HG02938 (cell line): Measurements from ENCODE around the gene SYMPK.

ENCODE experiments used
- ATAC-seq: cut with Tn5 transposase; IDR thresholded peaks from one replicate; pipeline ENCODE4 v1.9.1; 2021; ENCODE audit warnings: mild to moderate bottlenecking, moderate library complexity; ENCODE audit not compliant: unreplicated experiment

Gene SYMPK

DNA sequence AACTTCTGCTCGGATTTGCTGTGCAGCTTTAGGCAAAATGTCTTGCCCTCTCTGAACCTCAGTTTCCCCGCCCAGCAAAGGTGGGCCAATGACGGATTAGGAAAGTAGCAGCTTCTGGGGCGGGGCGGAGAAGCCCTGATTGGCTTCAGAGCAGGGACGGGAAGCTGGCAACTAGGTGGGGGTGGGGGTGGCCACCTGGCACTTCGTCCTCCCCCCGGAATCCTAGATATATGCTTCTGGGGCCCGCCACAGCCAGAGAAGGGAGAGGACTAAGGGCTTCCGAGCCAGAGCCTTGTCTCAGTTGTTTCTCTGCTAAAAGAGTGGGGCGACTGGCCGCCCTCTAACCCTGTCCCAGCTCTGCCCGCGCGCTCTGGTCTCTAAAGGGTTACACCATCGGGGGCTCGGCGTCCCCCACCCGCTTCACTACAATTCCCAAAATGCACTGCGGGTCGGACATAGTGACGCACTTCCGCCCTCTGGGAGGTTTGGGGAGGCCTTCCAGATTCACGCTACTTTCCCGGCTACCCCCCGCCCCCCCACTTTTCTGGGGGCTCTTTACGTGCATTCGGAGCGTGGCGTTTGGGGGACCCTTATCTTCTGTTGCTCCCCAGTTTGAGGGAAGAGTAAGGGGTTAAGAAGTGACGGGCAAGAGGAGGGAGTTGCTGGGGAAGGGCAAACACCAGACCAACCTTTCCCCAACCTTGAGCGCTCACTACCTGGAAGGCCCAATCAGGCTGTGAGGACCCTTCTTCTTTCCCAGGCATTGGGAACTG, 23.7 kb upstream of the SYMPK start:
- ATAC-seq, result peak; percentile 50

DNA sequence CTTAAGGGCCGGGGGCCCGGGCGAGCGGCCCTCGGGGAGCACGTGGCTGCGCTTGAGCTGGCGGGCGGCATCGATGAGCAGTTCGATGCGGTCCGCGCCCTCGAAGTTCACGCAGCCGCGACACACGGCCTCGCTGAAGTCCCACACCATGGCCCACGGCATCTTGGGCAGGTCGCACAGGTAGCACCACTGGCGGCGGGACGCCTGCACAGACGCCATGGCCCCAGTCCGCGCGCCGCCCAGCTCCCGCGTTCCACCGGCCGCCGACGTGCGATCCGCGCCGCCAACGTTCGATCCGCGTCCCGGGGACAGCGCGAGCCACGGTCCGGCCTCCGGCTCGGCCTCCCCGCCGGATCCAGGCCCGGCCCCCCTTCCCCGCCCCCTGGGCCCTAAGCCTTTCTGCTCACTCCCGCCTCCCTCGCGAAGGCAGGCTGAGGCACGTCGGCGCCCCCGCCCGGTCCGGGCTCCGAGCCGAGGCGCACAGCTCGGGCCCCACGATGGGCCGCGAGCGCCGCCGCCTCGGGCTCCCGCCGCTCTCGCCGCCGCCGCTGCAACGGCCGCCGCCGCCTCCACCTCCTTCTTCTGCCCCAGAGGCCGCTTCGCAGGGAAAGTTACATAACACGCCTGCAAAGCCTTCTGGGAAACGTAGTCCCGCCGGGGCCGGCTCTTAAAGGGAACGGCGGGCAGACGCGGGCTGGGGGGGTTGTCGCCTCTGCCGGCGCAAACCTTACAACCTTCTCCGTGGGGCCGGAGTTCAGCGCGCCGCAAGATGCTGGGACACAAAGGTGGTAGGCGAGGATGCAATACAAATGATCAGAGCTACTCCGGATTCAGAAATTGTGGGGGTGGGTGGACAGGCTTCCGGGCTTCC, 22.8 kb upstream of the SYMPK start, which contains the start of gene IRF2BP1:
Gene IRF2BP1 (minus strand): TSS at position 586 of the 871 bp plus-strand sequence. CDS start 367 bp downstream, at position 219.
- peak; percentile 49 for ATAC-seq

DNA sequence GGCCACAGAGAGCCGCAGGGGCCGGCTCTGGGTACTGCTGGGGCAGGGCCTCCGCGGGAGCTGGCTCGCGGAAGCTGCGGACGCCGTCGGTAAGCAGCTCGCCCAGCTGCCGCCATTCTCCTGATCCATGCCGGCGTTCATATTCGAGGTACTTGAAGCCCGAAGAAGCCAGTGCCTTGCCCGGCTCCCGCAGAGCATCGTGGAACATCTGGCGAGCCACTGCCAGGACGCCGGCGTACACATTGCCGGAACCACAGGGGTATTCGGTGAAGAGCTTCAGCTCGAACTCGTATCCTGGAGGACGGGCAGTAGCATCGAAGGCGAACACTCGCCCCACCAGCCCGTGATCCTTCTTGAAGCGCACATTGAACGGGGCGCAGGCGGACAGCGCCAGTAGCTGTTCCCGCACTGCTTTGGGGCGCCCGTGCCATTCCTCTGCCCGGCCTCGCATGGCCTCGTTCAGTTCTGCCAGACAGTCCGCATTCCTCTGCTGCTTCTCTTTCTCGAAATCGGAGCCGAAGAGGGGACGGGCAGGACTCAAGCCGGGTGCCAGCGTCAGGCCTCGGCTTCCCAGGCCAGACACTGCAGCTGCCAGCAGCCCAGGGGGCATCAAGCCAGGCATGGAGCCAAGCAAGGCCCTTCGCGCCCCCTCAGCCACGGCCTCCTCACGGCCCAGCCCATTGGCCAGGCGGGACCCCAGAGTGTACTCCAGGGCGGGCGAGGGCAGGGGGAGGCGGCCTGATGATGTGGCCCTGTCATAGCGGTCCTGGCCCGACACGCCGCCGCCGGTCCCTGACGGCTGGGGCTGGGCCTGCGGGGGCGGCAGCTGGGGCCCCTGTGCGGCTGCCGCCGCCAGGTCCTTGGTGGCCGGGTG, 22.0 kb upstream of the SYMPK start:
- ATAC-seq, result no peak

DNA sequence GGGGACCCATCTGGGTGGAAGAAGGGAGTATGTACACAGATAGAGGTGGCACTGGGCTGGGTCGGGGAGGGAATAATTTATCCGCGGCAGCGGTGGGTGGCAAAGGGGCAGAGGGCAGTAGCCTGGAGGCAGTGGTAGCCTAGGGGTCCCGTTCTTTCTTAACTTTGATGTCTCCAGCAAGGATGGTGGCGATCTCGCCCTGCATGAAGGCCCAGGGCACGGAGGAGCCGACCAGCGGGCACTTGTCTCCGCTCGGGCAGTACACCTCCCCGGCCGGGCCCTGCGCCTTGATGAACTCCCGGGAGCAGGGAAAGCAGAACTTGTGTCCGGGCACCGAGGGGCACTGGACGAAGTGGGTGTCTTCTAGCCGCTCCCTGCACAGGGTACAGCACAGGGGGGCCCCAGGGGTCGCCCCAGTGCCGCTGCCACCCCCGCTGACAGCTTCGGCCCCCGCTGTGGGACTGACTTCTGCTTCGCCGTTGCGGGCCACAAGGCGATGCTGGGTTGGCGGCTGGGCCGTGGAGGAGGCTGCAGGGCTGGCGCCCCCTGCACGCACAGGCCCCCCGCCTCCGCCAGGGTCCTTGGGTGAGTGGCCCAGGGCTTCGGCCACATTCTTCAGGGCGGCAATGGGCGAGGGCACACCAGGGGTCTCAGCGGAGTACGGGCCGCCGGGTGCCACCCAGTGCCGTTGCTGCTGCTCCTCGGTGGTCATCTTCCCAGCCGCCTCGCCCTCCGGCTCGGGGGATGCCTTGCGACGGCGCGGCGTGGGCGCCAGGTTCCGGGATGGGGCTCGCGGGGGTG, 21.1 kb upstream of the SYMPK start:
- ATAC-seq, result no peak

DNA sequence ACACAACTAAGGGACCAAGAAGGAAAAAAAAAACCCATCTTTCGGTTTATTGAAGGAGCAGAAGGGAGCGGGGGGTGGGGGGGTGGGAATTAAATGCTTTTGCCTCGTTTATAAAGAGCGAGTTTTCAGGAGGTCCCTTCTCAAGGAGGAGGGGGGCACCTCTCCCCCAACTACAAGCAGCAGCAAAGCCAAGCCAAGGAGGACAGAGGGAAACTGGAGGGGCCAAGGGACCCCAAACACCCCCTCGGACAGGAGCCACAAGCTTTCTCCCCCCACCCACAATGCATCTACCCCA, 20.6 kb upstream of the SYMPK start:
- ATAC-seq, result no peak

DNA sequence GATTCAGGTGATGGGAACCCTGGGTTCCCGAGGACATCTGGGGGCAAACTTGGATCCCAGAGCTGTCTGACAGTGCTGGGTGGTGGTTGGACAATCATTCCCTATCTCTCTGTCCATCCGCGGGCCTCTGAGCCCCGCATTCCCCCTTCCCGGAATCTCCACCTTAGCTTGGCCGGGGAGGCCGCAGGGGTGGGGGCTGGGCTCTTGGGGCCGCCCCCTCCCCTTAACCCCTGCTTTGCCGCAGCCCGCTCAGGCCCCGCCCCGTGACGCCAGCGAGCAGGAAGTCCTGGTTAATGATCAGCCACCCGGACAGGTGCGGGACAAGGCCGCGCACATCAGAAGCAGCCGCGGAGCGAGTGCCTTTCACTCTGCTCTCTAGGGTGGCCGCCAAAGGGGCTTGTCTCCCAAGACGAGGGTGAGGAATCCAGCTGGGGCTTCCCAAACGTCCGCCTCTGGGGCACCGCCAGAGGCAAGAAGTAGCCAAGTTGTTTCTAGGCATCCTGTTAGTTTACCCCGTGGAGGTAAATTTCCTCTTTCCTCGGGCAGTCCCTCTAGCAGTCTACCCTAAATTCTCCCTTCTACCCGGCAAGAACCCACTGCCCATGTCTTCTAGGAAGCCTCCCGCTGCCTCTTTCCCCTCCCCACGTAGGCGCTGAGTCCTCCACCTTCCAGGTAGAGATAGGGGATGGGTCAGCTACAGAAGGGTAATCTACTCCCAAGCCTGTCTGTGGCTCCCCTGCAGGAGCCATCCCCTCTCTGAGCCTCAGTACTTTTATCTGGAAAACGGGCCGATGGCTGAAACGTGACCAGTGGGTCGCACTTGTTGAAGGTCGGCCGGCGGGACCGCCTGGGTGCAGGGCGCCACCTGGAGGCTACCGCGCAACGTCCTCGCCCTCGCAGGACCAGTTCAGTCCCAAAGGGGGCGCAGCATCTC, 20.0 kb upstream of the SYMPK start:
- ATAC-seq, result no peak

DNA sequence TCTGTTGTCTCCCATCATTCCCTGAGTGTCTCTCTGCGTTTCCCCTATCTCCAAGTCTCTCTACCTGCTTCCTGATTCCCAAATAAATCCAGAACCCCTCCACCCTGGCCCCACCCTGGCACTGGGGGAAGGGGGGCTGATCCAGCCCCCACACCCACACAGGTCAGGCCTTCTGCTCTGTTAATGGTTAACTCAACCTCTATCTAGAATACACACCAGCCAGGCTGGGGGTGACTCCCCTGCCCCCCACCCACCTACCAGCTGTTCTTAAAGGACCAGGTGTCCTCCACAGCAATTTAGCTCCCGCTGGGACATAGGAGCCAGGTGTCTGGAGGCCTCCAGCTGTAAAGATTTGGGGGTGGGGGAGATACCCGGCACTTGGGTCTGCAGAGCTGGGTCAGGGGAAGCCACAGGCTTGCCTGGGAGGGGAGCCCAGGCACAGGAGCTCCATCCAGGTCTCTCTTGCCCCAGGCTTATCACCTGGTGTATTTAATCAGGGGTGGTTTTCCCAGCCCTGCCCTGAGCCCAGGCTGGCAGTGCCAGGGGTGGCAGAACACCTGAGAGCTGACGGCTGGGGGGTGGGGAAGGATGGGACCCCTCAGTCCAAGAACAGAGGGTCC, 19.1 kb upstream of the SYMPK start:
- ATAC-seq, result no peak

DNA sequence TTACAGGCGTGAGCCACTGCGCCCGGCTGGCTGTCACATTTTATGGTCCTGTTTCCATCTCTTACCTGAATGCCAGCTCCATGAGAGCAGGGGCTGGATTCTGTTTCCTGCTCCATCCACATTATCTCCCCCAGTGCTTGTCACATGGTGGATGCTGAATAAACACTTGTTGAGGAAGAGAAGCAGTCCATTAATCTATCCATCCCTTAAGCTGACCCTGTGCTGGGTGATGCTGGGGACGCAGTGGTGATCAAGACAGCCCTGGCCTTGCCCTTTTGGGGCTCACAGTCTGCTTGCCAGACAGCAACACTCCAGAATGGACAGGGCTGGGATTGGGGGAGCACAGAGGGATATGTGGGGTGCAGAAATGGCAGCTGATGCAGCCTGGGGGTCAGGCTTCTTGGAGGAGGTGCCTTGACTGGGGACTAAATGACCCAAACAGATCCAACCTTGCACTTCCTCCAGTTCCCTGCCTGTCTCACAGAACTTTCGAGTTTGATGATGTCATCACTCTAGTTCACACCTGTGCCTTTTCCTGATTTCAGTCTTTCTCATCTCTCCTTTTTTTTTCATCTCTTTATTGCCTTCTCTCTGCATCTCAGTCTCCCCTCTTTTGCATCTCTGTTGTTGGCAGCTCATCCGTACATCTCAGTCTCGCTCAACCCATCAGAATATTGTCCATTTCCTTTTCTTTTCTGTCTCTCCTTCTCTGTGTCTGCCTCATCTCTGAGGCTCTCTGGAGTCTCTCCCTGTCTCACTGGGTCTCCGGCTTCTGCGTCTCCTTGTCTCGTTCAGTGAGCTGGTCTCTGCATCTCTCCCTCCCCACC, 18.3 kb upstream of the SYMPK start:
- no peak for ATAC-seq

DNA sequence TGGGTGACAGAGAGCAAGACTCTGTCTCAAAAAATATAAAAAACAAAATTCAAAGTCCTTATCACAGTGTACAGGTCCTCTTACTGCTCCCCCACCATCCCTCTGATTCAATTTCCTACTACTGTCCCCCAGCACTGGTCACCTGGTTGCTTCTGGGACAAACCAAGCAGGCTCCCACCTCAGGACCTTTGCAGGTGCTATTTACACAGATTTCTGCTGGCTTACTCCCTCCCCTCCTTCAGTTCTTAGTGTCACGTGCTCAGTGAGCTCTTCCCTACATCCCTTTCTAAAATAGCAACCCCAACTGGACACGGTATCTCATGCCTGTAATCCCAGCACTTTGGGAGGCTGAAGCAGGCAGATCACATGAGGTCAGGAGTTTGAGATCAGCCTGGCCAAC, 17.0 kb upstream of the SYMPK start:
- ATAC-seq, result no peak

DNA sequence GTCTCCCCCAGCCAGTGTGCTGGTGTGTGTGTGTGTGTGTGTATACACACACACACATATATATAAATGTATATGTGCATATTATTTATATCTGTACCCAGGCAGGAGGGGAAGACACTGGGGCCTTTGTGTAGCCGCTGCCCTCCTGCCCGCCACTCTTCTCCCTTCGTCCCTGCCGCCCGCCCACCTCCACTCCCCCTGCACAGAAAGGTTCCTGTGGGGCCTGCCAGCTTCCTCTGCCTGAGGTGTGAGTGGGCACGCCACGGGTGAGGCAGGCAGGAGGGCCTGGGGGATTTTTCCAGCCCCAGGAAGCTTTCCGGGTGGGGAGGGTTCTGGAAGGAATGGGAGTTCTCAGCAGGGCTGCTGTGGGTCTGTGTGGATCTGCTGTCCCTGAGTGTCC, 16.1 kb upstream of the SYMPK start:
- ATAC-seq, result no peak

DNA sequence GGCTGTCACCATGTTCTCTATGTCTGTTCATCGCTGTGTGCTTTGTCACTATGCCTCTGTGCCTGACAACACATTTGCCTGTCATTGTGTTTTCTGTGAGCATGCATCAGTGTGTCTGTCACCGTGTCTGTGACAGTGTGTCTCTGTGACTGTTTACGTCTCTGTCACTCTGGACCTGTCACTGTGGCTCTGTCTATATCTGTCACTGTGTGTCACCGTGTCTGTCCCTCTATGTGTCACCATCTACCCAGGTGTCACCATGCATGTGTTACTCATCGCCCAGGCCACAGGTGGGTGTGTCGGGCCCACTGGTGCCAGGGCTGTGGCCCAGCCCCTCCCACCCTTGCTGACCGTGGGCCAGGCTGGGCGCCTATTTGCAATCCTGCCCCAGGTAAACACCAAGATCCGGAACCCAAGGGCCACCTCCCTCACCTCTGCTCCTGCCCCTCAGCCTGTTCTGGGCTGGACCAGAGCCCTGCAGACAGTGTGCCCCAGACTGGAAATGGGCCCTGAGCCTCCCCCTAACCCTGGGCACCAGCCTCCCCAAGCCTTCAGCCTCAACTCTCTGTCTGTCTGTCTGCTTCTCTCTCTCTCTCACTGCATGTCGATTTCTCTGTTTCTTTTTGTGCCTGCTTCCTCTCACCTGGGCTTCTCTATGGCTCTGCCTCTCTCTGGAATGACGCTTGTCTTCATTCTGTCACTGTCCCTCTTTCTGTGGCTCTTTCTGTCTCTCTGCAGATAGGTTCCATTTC, 15.3 kb upstream of the SYMPK start:
- ATAC-seq, result no peak

DNA sequence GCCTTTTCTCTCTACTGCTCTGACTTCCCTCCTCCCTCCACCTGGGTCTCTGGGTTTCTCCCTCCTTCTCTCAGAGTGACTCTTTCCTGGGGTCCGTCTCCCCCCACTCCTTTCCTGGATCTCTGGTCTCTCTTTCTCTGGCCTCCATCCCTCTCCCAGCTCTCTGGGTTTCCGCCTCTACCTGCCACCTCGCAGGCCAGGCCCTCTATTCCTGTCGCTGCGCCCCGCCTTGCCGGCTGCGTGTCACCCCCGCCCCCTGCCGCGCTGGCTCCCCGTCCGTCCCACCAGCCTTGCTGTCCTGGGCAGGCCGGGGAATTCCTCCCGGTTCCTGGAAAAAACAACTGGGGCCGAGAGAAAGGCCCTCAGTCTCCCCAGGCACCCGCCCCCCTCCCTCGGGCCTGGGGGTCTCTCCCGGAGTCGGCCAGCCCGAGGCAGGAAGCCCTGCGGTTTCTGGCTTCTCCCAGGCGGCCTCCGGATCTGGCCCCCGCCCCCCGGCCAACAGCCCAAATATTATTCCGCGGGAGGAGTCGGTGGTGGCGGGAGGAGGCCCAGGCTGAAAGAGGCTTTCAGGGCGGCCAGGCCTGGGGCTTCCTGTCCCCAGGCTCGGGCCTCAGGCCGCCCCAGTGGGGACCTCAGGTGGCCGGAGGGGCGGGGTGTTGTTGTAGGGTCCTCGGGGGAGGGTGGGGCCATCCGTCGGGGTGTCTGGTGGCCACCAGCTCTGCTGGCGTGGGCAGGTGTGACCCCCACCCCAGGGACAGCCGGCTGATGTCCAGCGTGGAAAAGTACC, 13.7 kb upstream of the SYMPK start:
- no peak for ATAC-seq

DNA sequence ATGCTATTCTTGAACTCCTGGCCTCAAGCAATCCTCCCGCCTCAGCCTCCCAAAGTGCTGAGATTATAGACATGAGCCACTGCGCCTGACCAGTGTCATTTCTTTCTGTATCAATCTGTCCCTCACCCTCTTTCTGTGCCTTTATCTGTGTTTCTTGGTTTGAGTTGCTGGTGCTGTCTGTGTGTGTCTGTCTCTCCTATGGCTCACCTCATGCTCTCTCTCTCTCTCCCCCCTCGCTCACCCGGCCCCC, 13.1 kb upstream of the SYMPK start:
- ATAC-seq, result no peak

DNA sequence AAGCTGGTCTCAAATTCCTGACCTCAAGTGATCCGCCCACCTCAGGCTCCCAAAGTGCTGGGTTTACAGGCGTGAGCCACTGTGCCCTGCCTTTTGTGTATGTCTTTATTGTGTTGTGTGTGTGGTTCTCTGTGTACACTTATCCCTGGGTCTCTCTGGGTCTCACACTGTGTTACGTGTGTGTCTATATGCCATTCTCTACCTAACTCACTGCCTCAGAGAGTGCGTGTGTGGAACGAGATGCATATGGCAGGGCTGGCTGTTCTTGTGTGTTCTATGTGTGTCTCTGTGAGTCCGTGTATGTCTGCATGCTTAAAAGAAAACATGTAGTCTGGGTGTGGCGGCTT, 11.6 kb upstream of the SYMPK start:
- ATAC-seq, result no peak

DNA sequence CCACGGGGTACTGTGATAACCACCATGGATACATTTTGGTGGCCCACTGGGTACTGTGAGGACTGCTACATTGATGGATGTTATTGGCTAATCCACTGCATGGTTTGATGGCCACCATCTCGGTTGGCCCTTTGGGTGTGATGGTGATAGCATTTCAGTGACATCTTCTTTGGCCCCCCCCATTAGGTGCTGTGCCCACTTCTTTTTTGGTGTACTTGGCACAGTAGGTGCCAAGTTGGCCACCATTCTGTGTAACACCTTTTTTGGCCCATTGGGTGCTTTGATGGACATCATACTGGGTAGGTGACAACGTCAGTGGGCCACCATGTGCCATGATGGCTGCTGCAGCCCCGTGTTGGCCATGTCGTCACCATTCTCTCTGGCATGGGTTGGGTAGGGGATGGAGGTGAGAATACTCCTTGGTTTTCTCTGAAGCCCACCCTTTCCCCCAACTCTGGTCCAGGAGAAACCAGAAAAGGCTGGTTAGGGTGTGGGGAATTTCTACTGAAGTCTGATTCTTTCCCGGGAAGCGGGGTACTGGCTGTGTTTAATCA, 10.3 kb upstream of the SYMPK start:
- ATAC-seq, result no peak

DNA sequence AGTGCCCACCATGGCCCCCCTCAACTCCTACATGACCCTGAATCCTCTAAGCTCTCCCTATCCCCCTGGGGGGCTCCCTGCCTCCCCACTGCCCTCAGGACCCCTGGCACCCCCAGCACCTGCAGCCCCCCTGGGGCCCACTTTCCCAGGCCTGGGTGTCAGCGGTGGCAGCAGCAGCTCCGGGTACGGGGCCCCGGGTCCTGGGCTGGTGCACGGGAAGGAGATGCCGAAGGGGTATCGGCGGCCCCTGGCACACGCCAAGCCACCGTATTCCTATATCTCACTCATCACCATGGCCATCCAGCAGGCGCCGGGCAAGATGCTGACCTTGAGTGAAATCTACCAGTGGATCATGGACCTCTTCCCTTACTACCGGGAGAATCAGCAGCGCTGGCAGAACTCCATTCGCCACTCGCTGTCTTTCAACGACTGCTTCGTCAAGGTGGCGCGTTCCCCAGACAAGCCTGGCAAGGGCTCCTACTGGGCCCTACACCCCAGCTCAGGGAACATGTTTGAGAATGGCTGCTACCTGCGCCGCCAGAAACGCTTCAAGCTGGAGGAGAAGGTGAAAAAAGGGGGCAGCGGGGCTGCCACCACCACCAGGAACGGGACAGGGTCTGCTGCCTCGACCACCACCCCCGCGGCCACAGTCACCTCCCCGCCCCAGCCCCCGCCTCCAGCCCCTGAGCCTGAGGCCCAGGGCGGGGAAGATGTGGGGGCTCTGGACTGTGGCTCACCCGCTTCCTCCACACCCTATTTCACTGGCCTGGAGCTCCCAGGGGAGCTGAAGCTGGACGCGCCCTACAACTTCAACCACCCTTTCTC, 9.4 kb upstream of the SYMPK start:
- ATAC-seq, result no peak
